GM21515 (cell line): ENCODE data around the gene PARP2.
"Not testable (repeated sequence)": the region's sequence is repeated elsewhere in the genome, so short reads cannot be mapped to it uniquely, and the experiment has no call there.

Experiments used
- ATAC-seq: cut with Tn5 transposase; IDR thresholded peaks from one replicate; pipeline ENCODE4 v1.9.1; 2021; ENCODE audit not compliant: unreplicated experiment

Gene PARP2

GRCh38 chr14:20343092-20343861, at the start of gene PARP2:
TSS of gene PARP2 (plus strand) at chr14:20343635. CDS start at chr14:20343642, 7 bp downstream.
- ATAC-seq, result peak; percentile 89

GRCh38 chr14:20294636-20295035, 48.8 kb upstream of the PARP2 start:
- ATAC-seq, result no peak

- ATAC-seq, result no peak
Observed at GRCh38 chr14:20295067-20295466, 48.4 kb upstream of the PARP2 start.

- ATAC-seq, result no peak
Observed at GRCh38 chr14:20302042-20302755, 41.2 kb upstream of the PARP2 start.

GRCh38 chr14:20305265-20306078, 38.0 kb upstream of the PARP2 start, which contains the start of gene TTC5:
TSS of gene TTC5 (minus strand) at chr14:20305951. CDS start at chr14:20305937, 14 bp downstream.
- ATAC-seq, result peak; percentile 96

- no peak for ATAC-seq
Observed at GRCh38 chr14:20306079-20306423, 37.4 kb upstream of the PARP2 start.

- ATAC-seq, result no peak
Observed at GRCh38 chr14:20314026-20314425, 29.4 kb upstream of the PARP2 start.

GRCh38 chr14:20317720-20318119, 25.7 kb upstream of the PARP2 start:
- no peak for ATAC-seq

- ATAC-seq, result peak; percentile 46
Observed at GRCh38 chr14:20327005-20327869, 16.2 kb upstream of the PARP2 start.

GRCh38 chr14:20328705-20329104, 14.7 kb upstream of the PARP2 start:
- ATAC-seq, result no peak

- no peak for ATAC-seq
Observed at GRCh38 chr14:20329355-20329754, 14.1 kb upstream of the PARP2 start.

- no peak for ATAC-seq
Observed at GRCh38 chr14:20331053-20331613, 12.3 kb upstream of the PARP2 start.

GRCh38 chr14:20332431-20332787, 11.0 kb upstream of the PARP2 start:
- no peak for ATAC-seq

- peak; percentile 96 for ATAC-seq
Observed at GRCh38 chr14:20332788-20333493, 10.5 kb upstream of the PARP2 start, which contains the start of gene CCNB1IP1. TSS of gene CCNB1IP1 (minus strand) at chr14:20333279. CDS start at chr14:20316523, 16,756 bp downstream.

- ATAC-seq, result peak; percentile 16
Observed at GRCh38 chr14:20333494-20333841, 10.0 kb upstream of the PARP2 start.

GRCh38 chr14:20334017-20334416, 9.4 kb upstream of the PARP2 start:
- ATAC-seq, result no peak

- not testable (repeated sequence) for ATAC-seq
Observed at GRCh38 chr14:20341032-20341431, 2.4 kb upstream of the PARP2 start.

- ATAC-seq, result no peak
Observed at GRCh38 chr14:20341646-20342045, 1.8 kb upstream of the PARP2 start.

- no peak for ATAC-seq
Observed at GRCh38 chr14:20343862-20344220, 406 bp downstream of the PARP2 start.

GRCh38 chr14:20345366-20345765, 1.9 kb downstream of the PARP2 start:
- ATAC-seq, result no peak
